Measurements from ENCODE around the gene RPP14. TPM values are rescaled to one million over a fixed set of nuclear protein-coding genes. Genes with fewer than 3 reads are reported as not detected.
A peak's percentile ranks its signal among the peaks of the same experiment; 100 is the strongest.

Gene RPP14
- total RNA-seq, 2 experiments from 2014 or later, result 12.8 to 20.3 TPM

GRCh38 chr3:58285334-58285733 lies 20.7 kb upstream of the RPP14 start:
- Histone ChIP-seq H3K4me2 (ENCODE audit: low read length) (no peak overlapping the region), H4K20me1 (ENCODE audit: insufficient read depth, low read length) (no peaks in the 10 kb centered on the region), H2AFZ (ENCODE audit: low read length) (no peak overlapping the region), H3K4me3 (ENCODE audit: low read depth, low read length, poor library complexity, severe bottlenecking) (no peak overlapping the region), H3K27ac (ENCODE audit: low read depth, low read length, poor library complexity, severe bottlenecking) (no peak overlapping the region), H3K36me3 (ENCODE audit: insufficient read depth, low read length) (peaks cover 12% of the 10 kb centered on the region; the same call in 1 of the 2 replicates), H3K4me1 (ENCODE audit: insufficient read depth, low read length, poor library complexity, severe bottlenecking) (no peaks in the 10 kb centered on the region), H3K9me3 (ENCODE audit: low read length) (no peaks in the 10 kb centered on the region), H3K9me2 (ENCODE audit: insufficient read depth, low read length) (no peaks in the 10 kb centered on the region), H3K79me2 (ENCODE audit: insufficient read depth, low read depth, low read length) (no peaks in the 10 kb centered on the region)
- no TSS peak for BruUV-seq (replicated peaks)
- ChIA-PET POLR2A (interaction anchor here (0.8 kb wide), 1 partner anchor 14 kb away, joined by 3 read pairs; no protein-coding TSS in a partner anchor), CTCF (ENCODE audit: unreplicated experiment) (no interaction called here)
- intact Hi-C loops (cut with micrococcal nuclease; ENCODE audit: unreplicated experiment), result no loop called here
- no peak for DNase-seq (ENCODE audit: low spot score)
- TF ChIP-seq EZH2phosphoT487 (IDR thresholded peaks at IDR 0.05; ENCODE audit: borderline replicate concordance, low read depth, low read length) (no peak), CTCF (conservative IDR thresholded peaks at IDR 0.05; ENCODE audit: low read length) (no peak)

DNA sequence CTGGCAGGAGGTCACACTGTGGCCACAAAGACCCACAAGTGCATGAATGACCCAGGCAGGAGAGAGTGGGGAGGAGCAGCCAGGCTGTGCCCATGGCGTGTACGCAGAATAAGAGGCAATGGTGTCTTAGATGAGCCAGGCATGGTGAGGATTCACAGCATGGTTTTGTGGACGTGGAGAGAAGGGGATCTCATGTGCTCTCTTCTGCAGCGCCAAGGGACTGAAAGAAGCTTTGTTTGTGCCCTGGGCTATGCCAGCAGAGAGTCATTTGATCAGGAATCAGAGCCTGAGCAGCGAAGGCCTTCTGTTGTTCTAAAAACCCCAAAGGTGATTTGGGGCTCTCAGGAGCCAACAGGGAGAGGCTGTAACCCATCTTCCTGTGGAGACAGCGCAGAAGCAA lies 18.7 kb upstream of the RPP14 start:
- no peak overlapping the region for H3K4me3 ChIP-seq (ENCODE audit: low read depth, low read length, poor library complexity, severe bottlenecking)
- ChIA-PET CTCF (ENCODE audit: unreplicated experiment) (no interaction called here), POLR2A (no interaction called here)
- H4K20me1 ChIP-seq (ENCODE audit: insufficient read depth, low read length), result no peaks in the 10 kb centered on the region
- H3K4me2 ChIP-seq (ENCODE audit: low read length), result no peak overlapping the region
- peaks cover 12% of the 10 kb centered on the region; the same call in 1 of the 2 replicates for H3K36me3 ChIP-seq (ENCODE audit: insufficient read depth, low read length)
- TF ChIP-seq EZH2phosphoT487 (IDR thresholded peaks at IDR 0.05; ENCODE audit: borderline replicate concordance, low read depth, low read length), result no peak
- TF ChIP-seq CTCF (conservative IDR thresholded peaks at IDR 0.05; ENCODE audit: low read length), result no peak
- no TSS peak for BruUV-seq (replicated peaks)
- no peaks in the 10 kb centered on the region for H3K9me3 ChIP-seq (ENCODE audit: low read length)
- H3K4me1 ChIP-seq (ENCODE audit: insufficient read depth, low read length, poor library complexity, severe bottlenecking), result no peaks in the 10 kb centered on the region
- no peaks in the 10 kb centered on the region for H3K79me2 ChIP-seq (ENCODE audit: insufficient read depth, low read depth, low read length)
- intact Hi-C loops (cut with micrococcal nuclease; ENCODE audit: unreplicated experiment), result no loop called here
- no peak overlapping the region for H3K27ac ChIP-seq (ENCODE audit: low read depth, low read length, poor library complexity, severe bottlenecking)
- H2AFZ ChIP-seq (ENCODE audit: low read length), result no peak overlapping the region
- H3K9me2 ChIP-seq (ENCODE audit: insufficient read depth, low read length), result no peaks in the 10 kb centered on the region
- no peak for DNase-seq (ENCODE audit: low spot score)

- BruUV-seq (replicated peaks), result no TSS peak
- intact Hi-C loops (cut with micrococcal nuclease; ENCODE audit: unreplicated experiment), result no loop called here
- DNase-seq (ENCODE audit: low spot score), result no peak
These were observed 17.9 kb upstream of the RPP14 start for GRCh38 chr3:58288011-58288728.

More at GRCh38 chr3:58288011-58288728, 17.9 kb upstream of the RPP14 start:
- Histone ChIP-seq H4K20me1 (ENCODE audit: insufficient read depth, low read length) (no peaks in the 10 kb centered on the region), H3K4me1 (ENCODE audit: insufficient read depth, low read length, poor library complexity, severe bottlenecking) (no peaks in the 10 kb centered on the region), H2AFZ (ENCODE audit: low read length) (no peak overlapping the region), H3K4me3 (ENCODE audit: low read depth, low read length, poor library complexity, severe bottlenecking) (no peak overlapping the region), H3K27ac (ENCODE audit: low read depth, low read length, poor library complexity, severe bottlenecking) (no peak overlapping the region), H3K79me2 (ENCODE audit: insufficient read depth, low read depth, low read length) (no peaks in the 10 kb centered on the region), H3K4me2 (ENCODE audit: low read length) (no peak overlapping the region), H3K9me2 (ENCODE audit: insufficient read depth, low read length) (no peaks in the 10 kb centered on the region), H3K9me3 (ENCODE audit: low read length) (no peaks in the 10 kb centered on the region), H3K36me3 (ENCODE audit: insufficient read depth, low read length) (peaks cover 12% of the 10 kb centered on the region; the same call in 1 of the 2 replicates)
- ChIA-PET POLR2A (no interaction called here), CTCF (ENCODE audit: unreplicated experiment) (no interaction called here)
- TF ChIP-seq CTCF (conservative IDR thresholded peaks at IDR 0.05; ENCODE audit: low read length), result 0 out of 2 replicates have a peak, but pooled peaks have one; percentile 24
- no peak for TF ChIP-seq EZH2phosphoT487 (IDR thresholded peaks at IDR 0.05; ENCODE audit: borderline replicate concordance, low read depth, low read length)

Data from OCI-LY7 (cell line).